Gastroesophageal sphincter (tissue), 4 donors: ENCODE measurements around the gene IQCN. TPM values are rescaled to one million over a fixed set of nuclear protein-coding genes. Genes with fewer than 3 reads are reported as not detected.

Experiments used
- ATAC-seq: fragments of 150-250 bp; one replicate; pipeline ENCODE4 v1.9.1; 2016; ENCODE audit warnings: mild to moderate bottlenecking, moderate library complexity
- H3K27ac ChIP-seq, 4 donors: fragments of 200-600 bp; sonication (generic) in 3 of 4; 1 replicate in 3 of 4; 2 replicates in 1 of 4; pipeline ENCODE4 v1.5.1; 2016 to 2019
- H3K27me3 ChIP-seq: fragments of 200-600 bp; sonication (generic); one replicate; pipeline ENCODE4 v1.5.1; 2019
- H3K36me3 ChIP-seq, 2 donors: fragments of 200-600 bp; sonication (generic); one replicate each; pipeline ENCODE4 v1.5.1; 2019; ENCODE audit warnings: control low read depth in 1 of 2
- H3K4me1 ChIP-seq, 3 donors: fragments of 200-600 bp; sonication (generic); 1 replicate in 2 of 3; 2 replicates in 1 of 3; pipeline ENCODE4 v1.5.1; 2016 to 2019; ENCODE audit warnings: control low read depth in 2 of 3
- H3K4me3 ChIP-seq, 2 donors: fragments of 200-600 bp; sonication (generic); one replicate each; pipeline ENCODE4 v1.5.1; 2019; ENCODE audit warnings: mild to moderate bottlenecking in 1 of 2, moderate library complexity in 1 of 2
- H3K9me3 ChIP-seq, 3 donors: fragments of 200-600 bp; sonication (generic); one replicate each; pipeline ENCODE4 v1.5.1; 2017 to 2019; ENCODE audit warnings: control low read depth in 2 of 3
- CTCF ChIP-seq, 4 experiments: fragments of 200-600 bp in 2 of 4; fragments of 450-650 bp in 2 of 4; sonication (generic) in 1 of 4; IDR thresholded peaks; one replicate each; pipeline ENCODE4 v1.5.1; 2017 to 2019; ENCODE audit warnings: antibody characterized with exemption in 4 of 4, mild to moderate bottlenecking in 2 of 4, moderate library complexity in 2 of 4
- EP300 ChIP-seq: sonication (generic); formaldehyde crosslinking; IDR thresholded peaks from one replicate; pipeline ENCODE4 v1.6.1; 2017; ENCODE audit warnings: antibody characterized with exemption, mild to moderate bottlenecking
- POLR2A ChIP-seq, 2 donors: fragments of 450-650 bp; IDR thresholded peaks; one replicate each; pipeline ENCODE4 v1.6.1; 2017; ENCODE audit warnings: antibody characterized with exemption in 2 of 2, mild to moderate bottlenecking in 2 of 2, moderate library complexity in 1 of 2
- POLR2AphosphoS5 ChIP-seq: sonication (generic); formaldehyde crosslinking; IDR thresholded peaks from one replicate; pipeline ENCODE4 v1.6.1; 2017; ENCODE audit warnings: antibody characterized with exemption
- WGBS, 2 donors: methylation state at CpG; one replicate each; pipeline ENCODE4 v1.1.5; 2018; ENCODE audit warnings: low coverage in 1 of 2; 5-methylcytosine and 5-hydroxymethylcytosine counted together
- total RNA-seq, 4 donors: library from RNA; depleted of rRNA; stranded (reverse); fragments of >200 nt; gene quantifications; one replicate each; pipeline ENCODE4 v1.1.0, GENCODE V29; 2016

Gene IQCN
- total RNA-seq, 4 donors from 2014 or later, result 0.27 to 4.4 (median 1.3) TPM

DNA sequence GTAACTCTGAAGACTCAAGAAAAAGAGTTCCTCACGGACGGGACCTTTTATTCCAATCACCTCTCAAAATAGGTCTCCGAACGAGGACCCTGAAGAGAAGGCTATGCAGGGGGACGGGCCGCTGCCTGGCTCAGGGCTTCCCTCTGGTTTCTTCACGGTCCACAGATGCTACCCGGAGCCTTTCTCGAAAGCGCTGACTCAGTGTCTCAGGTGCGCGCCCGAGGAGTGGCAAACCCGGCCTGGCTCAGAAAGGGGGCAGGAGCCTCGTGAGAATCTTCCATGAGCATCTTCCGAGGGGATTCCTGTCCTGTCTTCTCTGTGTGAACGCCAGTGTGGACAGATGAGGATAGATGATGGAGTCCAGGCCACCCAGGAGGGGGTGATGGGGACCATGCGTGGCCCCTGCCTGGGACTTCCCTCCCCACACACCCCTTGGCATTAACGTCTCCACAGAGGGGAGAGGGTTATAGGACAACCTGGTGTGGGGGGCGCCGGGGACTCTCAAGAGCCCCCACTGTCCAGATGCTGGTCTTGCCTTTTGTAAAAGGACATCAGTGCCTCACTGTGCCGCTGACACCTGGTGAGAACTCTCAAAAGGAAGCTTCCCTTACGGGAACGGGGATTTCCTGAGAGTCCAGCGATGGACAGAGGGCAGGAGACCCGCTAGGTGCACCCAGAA lies 32.1 kb upstream of the IQCN start:
- Histone ChIP-seq H3K36me3 (peaks cover 0 to 42% of the 10 kb centered on the region in 2 donors), H3K4me1 (peaks cover 0 to 75% (median 58%) of the 10 kb centered on the region in 3 donors), H3K9me3 (no peaks in the 10 kb centered on the region), H3K27me3 (no peaks in the 10 kb centered on the region), H3K27ac (peak overlapping the region; percentile 27 to 99 (median 98)), H3K4me3 (peak overlapping the region in 1 of 2 donors; percentile 16)
- no peak for ATAC-seq
- TF ChIP-seq POLR2AphosphoS5, result no peak
- no peak for TF ChIP-seq POLR2A (IDR thresholded peaks at IDR 0.05)
- TF ChIP-seq EP300, result no peak
- no peak for TF ChIP-seq CTCF (IDR thresholded peaks at IDR 0.05)
- 33 to 39% methylated on average over 3 to 6 of the region's 26 CpGs for WGBS, 2 donors

DNA sequence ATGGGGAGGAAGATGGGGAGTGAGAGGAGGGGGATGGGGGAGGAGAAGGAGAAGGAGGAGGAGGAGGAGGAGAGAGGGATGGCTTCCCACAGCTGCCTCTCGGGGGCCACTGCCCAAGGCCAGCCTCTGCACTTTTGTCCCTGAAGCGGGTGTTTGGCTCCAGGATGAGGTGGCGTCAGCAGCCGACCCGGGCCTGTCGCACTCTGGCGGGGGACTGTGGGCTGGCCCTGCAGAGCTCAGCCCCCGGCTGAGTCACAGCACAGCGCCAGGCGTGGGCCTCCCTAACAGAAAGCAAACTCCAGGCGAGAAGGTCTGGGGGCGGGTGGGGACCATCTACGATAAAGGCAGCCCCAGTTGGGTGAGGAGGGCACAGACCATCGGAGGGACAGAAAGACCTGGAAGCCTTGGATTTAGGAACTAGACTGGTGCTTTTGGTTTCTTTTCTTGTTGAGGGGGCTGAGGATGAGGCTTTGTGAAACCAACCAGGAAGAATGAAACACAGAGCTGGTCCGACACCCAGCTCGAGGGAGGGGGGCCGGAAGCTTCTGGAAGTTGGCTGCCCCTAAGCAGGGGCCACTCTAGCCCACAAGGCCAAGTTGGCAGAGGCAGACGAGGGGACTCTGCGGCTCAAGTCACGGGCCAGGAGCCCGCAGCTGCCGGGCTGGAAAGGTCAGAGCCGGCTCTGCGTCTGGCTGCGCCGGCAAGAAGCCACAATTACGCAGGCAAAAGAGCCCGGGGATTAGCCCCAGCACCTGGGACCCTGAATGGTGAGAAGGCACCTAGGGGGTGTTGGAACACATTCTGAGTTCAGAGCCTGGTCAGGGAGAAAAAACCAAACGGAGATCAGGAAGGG lies 30.4 kb upstream of the IQCN start:
- peak overlapping the region; percentile 91 to 99 (median 98) for H3K27ac ChIP-seq
- TF ChIP-seq CTCF (IDR thresholded peaks at IDR 0.05) (peak in 1 of 4 experiments; percentile 16), EP300 (peak; percentile 7), POLR2A (IDR thresholded peaks at IDR 0.05) (peak; percentile 57 to 64), POLR2AphosphoS5 (peak; percentile 72)
- WGBS, 2 donors, result 0% methylated on average over 11 to 13 of the region's 29 CpGs
- no peaks in the 10 kb centered on the region for H3K9me3 ChIP-seq
- peaks cover 0 to 89% (median 67%) of the 10 kb centered on the region in 3 donors for H3K4me1 ChIP-seq
- no peaks in the 10 kb centered on the region for H3K27me3 ChIP-seq
- peaks cover 0 to 26% of the 10 kb centered on the region in 2 donors for H3K36me3 ChIP-seq
- peak overlapping the region; percentile 11 to 52 for H3K4me3 ChIP-seq
- peak; percentile 86 for ATAC-seq

DNA sequence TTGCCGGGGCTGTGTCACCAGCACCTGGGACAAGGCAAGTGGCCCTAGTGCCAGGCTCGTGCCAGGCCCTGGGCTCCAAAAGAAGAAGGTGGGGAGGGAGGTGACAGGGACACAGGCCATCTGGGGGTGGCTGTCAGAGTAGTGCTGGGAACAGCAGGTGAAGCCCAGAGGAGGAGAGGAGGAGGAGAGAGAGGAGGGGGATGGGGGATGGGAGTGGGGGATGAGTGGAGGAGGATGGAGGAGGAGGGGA lies 29.9 kb upstream of the IQCN start:
- WGBS, 2 donors, result no CpG with 5 or more reads among the region's 2 CpGs
- Histone ChIP-seq H3K36me3 (peaks cover 0 to 20% of the 10 kb centered on the region in 2 donors), H3K4me1 (peaks cover 0 to 89% (median 67%) of the 10 kb centered on the region in 3 donors), H3K27ac (peak overlapping the region; percentile 91 to 99 (median 98)), H3K9me3 (no peaks in the 10 kb centered on the region), H3K27me3 (no peaks in the 10 kb centered on the region), H3K4me3 (peak overlapping the region in 1 of 2 donors; percentile 52)
- no peak for ATAC-seq
- TF ChIP-seq CTCF (IDR thresholded peaks at IDR 0.05) (no peak), POLR2A (IDR thresholded peaks at IDR 0.05) (no peak), POLR2AphosphoS5 (no peak), EP300 (no peak)

DNA sequence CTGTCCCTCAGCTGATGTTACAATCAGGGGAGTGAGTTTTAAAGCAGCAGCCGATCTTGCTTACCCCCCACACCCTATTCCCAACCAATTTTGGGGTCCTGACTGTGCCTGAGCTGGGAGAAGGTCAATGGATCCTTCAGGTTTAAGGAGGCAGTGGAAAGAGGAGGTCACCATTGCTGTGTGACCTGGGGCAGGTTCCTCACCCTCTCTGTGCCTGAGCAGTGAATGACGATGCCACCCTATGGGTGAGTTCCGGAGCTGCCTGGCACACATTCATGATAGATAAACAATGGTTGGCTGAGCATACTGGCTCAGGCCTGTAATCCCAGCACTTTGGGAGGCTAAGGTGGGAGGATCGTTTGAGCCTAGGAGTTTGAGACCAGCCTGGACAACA lies 27.5 kb upstream of the IQCN start:
- Histone ChIP-seq H3K9me3 (no peaks in the 10 kb centered on the region), H3K27ac (peak overlapping the region in 3 of 4 donors; percentile 72 to 99 (median 97)), H3K27me3 (no peaks in the 10 kb centered on the region), H3K4me3 (no peak overlapping the region), H3K4me1 (peaks cover 0 to 68% (median 48%) of the 10 kb centered on the region in 3 donors), H3K36me3 (no peaks in the 10 kb centered on the region)
- 54 to 60% methylated on average over 2 to 3 of the region's 4 CpGs for WGBS, 2 donors
- no peak for ATAC-seq
- TF ChIP-seq CTCF (IDR thresholded peaks at IDR 0.05) (peak in 1 of 4 experiments; percentile 4), POLR2A (IDR thresholded peaks at IDR 0.05) (no peak)
